ENCODE data around the gene COX6A1. TPM values are rescaled to one million over a fixed set of nuclear protein-coding genes. Genes with fewer than 3 reads are reported as not detected.
A peak's percentile ranks its signal among the peaks of the same experiment; 100 is the strongest.
"Not testable (repeated sequence)": the region's sequence is repeated elsewhere in the genome, so short reads cannot be mapped to it uniquely, and the experiment has no call there.

COX6A1 gene
- total RNA-seq, 1 donor from 2014 or later = 183 TPM

GRCh38 chr12:120468325-120468820, 30.5 kb downstream of the COX6A1 start:
- DNase-seq = peak; percentile 45

DNA sequence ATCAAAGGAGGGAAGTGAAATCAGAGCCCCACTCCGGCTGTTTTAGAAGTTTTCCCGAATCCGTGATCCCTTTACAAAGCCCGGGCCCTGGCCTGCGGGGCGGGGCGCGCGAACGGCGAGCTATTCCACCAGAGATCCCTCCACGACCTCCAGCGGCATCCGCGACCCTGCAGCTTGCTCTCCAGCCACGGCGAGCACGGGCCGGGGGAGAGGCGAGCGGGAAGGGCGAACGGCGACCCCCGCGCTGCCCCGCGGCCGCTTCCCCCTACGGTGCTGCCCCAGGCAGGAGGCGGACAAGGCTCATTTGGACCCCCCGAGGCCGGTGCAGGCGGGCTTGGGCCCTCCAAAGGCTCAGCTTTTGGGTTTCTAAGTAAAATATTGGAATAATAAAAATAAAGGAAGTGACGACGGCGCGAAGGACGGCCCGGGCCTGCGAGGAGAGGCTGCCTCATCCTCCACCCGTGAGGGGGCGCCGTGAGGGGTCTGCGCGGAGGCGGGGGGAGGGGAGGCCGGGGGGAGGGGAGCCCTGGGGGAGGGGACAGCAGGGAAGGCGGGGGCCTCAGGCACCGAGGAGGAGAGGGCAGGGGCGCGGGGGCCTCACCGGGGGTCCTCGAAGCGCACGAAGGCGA, 31.0 kb downstream of the COX6A1 start:
- peak; percentile 74 for DNase-seq

DNA sequence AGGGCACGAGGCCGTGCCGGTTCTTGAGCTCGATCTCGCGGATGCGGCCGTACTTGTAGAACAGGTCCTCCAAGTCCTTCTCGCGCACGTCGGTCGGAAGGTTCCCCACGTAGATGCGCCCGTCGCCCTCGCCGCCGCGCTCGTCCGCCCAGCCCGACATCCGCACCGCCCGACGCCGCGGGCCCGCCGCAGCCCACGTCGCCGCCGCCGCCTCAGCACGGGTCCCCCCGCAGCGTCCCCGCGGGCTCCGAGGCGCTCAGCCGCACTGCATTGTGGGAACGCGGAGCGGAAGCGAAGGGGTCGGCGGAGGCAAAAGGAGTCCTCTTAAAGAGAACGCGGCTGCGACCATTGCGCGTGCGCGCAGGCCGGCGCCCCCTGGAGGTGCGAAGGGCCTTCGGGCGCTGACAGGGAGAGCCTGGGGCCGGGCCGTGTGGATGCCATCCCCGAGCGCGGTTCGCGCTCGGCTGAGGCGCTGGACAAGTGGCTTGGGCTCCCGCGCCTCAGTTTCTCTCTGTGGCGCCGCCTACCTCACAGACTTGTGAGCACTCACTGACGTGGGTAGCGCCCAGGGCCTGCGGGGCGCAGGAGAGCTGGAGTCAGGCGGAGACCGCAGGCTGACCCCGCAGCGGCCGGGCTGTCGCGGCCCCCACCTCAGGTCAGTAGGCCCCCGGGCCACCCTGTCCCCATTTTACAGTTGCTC, 31.7 kb downstream of the COX6A1 start, which contains the start of gene SRSF9:
SRSF9 (minus strand) TSS at position 299 of the 700 bp plus-strand sequence; CDS start at position 160, 139 bp downstream.
- peak; percentile 99 for DNase-seq

DNA sequence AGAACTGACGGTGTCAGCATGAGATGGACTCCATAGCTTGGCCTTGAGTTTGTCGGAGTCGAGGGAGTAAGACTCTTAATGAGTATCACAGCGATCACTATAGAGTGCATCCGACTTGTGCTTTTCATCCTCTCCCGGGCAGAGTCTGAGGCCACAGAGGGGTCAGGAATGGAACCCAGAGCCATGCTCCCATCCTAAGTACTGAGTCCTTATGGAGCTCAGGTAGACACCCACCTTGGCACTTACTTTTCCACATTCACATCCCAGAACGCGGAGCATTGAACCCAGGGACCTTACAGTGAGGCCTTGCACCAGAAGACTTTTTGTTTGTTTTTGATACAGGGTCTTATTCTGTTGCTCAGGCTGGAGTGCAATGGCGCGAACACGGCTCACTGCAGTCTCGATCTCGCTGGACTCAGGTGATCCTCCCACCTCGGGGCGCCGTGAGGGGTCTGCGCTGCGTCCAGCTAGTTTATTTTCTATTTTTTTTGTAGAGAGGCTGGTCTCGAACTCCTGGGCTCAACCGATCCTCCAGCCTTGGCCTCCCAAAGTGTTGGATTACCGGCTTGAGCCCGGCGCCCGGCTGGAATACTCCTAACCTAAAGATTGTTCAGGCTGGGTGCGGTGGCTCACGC, 32.4 kb downstream of the COX6A1 start:
- peak; percentile 33 for DNase-seq

- DNase-seq = no peak
These were observed 34.6 kb downstream of the COX6A1 start for GRCh38 chr12:120472521-120472920.

DNA sequence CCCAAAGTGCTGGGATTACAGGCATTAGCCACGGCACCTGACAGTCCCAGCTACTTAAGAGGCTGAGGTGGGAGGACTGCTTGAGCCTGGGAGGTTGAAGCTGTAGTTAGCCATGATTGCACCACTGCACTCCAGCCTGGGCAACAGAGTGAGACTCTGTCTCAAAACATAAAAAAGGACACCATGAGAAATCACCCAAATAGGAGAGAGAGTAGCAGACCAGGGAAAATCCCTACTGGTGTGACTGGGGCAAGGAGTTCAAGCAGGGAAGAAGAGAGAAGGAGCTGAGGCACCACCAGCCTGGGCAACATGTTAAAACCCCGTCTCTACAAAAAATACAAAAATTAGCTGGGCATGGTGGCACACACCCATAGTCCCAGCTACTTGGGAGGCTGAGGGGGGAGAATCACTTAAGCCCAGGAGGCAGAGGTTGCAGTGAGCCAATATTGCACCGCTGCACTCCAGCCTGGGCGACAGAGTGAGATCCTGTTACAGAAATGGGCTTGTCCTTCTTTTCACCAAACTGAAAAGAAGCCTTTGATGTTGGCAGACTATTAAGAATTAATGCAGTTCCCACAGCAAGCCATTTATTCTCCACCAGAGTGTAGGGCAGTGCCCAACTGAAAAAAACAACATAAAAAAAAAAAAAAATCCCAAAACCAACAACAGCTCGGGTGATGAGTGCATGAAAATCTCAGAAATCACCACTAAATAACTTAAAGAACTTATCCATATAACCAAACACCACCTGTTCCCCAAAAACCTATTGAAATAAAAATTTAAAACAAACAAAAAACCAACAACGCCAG, 36.1 kb downstream of the COX6A1 start:
- DNase-seq = no peak

GRCh38 chr12:120474616-120474960, 36.7 kb downstream of the COX6A1 start:
- DNase-seq = peak; percentile 56

GRCh38 chr12:120475643-120476042, 37.7 kb downstream of the COX6A1 start:
- DNase-seq = no peak

DNA sequence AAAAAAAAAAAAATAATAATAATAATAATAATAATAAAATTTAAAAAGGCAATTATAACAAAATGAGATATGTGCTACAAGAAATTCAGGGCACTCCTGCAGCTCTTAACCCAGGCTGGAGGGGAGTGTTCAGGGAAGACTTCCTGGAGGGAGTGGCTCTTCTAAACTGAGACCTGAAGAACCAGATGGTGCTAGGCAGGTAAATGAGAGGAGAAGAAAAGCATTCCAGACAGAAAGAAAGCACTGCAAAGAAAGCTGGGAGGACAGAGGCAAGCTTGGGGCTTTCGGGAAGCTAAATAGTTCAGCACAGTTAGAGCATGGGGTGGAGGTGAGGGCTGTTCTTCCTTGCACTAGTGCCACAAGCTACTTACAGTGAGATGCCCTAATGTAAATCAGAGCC, 41.5 kb downstream of the COX6A1 start:
- no peak for DNase-seq

GRCh38 chr12:120480211-120480610, 42.3 kb downstream of the COX6A1 start:
- no peak for DNase-seq

DNA sequence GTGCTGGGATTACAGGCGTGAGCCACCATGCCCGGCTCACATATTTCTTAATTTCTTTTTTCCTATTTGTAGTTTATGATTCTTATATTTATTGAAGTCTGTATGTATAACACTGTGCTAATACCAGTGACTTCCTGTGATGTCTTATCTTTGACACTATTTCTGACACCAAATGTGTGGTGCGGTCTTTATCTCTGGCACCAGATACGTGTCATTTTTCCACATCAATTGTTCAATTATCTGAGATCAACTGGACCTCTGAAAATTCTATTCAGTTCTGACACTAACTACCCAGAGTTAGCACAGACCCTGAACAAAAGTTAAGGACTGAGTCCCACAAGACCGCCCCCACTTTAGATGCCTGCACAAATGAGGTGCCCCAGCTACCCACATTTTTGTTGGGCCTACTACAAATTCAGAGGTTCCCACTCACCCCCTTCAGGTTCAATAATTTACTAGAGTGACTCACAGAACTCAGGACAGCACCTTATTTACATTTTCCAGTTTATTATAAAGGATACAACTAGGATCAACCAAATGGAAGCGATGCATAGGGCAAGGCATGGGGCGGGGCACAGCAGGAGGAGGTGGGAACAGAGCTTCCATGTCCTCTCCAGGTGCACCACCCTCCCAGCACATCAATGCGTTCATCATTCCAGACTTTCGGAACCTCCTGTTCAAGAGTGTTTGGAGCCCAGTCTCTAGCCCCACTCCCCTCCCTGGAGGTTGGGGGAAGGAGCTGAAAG, 43.3 kb downstream of the COX6A1 start:
- DNase-seq = no peak

- DNase-seq = no peak
These were observed 45.7 kb downstream of the COX6A1 start for GRCh38 chr12:120483621-120484020.

- DNase-seq = no peak
These were observed 48.3 kb downstream of the COX6A1 start for GRCh38 chr12:120485961-120486881.

DNA sequence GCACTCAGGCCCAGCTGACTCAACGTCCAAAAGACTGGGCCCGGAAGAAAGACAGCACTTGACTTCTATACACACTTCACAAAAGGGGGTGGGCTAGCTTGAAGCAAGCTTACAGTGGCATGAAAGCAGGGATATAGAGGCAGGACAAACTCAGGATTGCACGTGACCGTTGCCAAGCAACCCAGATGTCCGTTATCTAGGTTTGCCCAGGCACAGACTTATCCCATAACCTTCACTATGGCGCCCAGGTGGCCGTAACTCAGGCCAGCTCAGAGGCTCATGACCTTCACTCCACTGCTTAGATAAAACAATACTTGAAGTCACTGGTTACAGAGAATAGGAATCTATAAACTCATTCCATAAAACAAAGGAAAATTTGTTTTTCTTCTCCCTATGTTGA, 49.6 kb downstream of the COX6A1 start:
- DNase-seq = not testable (repeated sequence)

- no peak for DNase-seq
These were observed 50.2 kb downstream of the COX6A1 start for GRCh38 chr12:120488057-120488640.

DNA sequence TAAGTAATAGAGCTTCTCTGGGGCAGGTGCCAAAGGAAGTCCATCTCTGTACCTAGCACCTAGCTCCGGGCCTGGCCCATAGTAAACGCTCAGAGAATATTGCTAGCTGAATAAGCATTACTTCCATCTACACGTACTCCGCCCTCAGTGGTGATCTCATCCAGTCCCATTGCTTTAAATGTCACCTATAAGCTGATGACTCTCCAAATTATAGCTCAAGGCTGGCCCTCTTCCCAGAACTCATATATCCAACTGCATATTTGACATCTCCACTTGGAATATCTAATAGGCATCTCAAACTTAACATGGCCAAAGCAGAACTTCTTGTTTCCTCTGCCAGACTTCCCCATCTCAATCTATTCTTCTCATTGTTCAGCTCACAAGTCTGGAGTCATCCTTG, 51.1 kb downstream of the COX6A1 start:
- DNase-seq = no peak

- DNase-seq = no peak
These were observed 52.4 kb downstream of the COX6A1 start for GRCh38 chr12:120490325-120490724.

Measured in tongue (tissue), 2 donors.